ENCODE measurements around the gene SMAD5. TPM values are rescaled to one million over a fixed set of nuclear protein-coding genes. Genes with fewer than 3 reads are reported as not detected.

Gene SMAD5
- total RNA-seq, 1 donor from 2014 or later: 37.2 TPM

- ATAC-seq (ENCODE audit: poor library complexity) (no peak), DNase-seq (no peak)
Observed at GRCh38 chr5:136109453-136110135, 23.1 kb upstream of the SMAD5 start.

GRCh38 chr5:136113606-136114005, 19.0 kb upstream of the SMAD5 start:
- ATAC-seq (ENCODE audit: poor library complexity) (no peak), DNase-seq (no peak)
- intact Hi-C loops (cut with DNase I): no loop called here

More at GRCh38 chr5:136109453-136110135, 23.1 kb upstream of the SMAD5 start:
- intact Hi-C loops (cut with DNase I): no loop called here

GRCh38 chr5:136114414-136115125, 18.1 kb upstream of the SMAD5 start:
- intact Hi-C loops (cut with DNase I): no loop called here
- no peak for ATAC-seq (ENCODE audit: poor library complexity)
- no peak for DNase-seq

- no peak for DNase-seq
- intact Hi-C loops (cut with DNase I): no loop called here
- ATAC-seq (ENCODE audit: poor library complexity): no peak
Observed at GRCh38 chr5:136115183-136115865, 17.3 kb upstream of the SMAD5 start.

- no peak for DNase-seq
- intact Hi-C loops (cut with DNase I): no loop called here
- no peak for ATAC-seq (ENCODE audit: poor library complexity)
Observed at GRCh38 chr5:136120529-136120928, 12.1 kb upstream of the SMAD5 start.

- DNase-seq (no peak), ATAC-seq (ENCODE audit: poor library complexity) (no peak)
- intact Hi-C loops (cut with DNase I): no loop called here
Observed at GRCh38 chr5:136123236-136123768, 9.3 kb upstream of the SMAD5 start.

GRCh38 chr5:136127560-136127959, 5.1 kb upstream of the SMAD5 start:
- DNase-seq: no peak
- intact Hi-C loops (cut with DNase I): no loop called here
- no peak for ATAC-seq (ENCODE audit: poor library complexity)

GRCh38 chr5:136128481-136128880, 4.2 kb upstream of the SMAD5 start:
- no peak for ATAC-seq (ENCODE audit: poor library complexity)
- intact Hi-C loops (cut with DNase I): no loop called here
- no peak for DNase-seq

GRCh38 chr5:136129445-136129844, 3.2 kb upstream of the SMAD5 start:
- intact Hi-C loops (cut with DNase I): no loop called here
- ATAC-seq (ENCODE audit: poor library complexity) (no peak), DNase-seq (no peak)

GRCh38 chr5:136130581-136130980, 2.1 kb upstream of the SMAD5 start:
- ATAC-seq (ENCODE audit: poor library complexity): no peak
- DNase-seq: no peak
- intact Hi-C loops (cut with DNase I): loop anchor here (5.0 kb wide), 1 partner anchor 43 kb away; no protein-coding TSS in a partner anchor

- intact Hi-C loops (cut with DNase I): loop anchor here (5.0 kb wide), 1 partner anchor 45 kb away; no protein-coding TSS in a partner anchor
- DNase-seq (peak; percentile 44), ATAC-seq (ENCODE audit: poor library complexity) (peak; percentile 8)
Observed at GRCh38 chr5:136132087-136132486, 558 bp upstream of the SMAD5 start.

GRCh38 chr5:136133222-136133921, 727 bp downstream of the SMAD5 start:
- peak; percentile 59 for DNase-seq
- intact Hi-C loops (cut with DNase I): loop anchor here (5.0 kb wide), 1 partner anchor 46 kb away; no protein-coding TSS in a partner anchor
- ATAC-seq (ENCODE audit: poor library complexity): peak; percentile 43

- intact Hi-C loops (cut with DNase I): loop anchor here (5.0 kb wide), 1 partner anchor 47 kb away; no protein-coding TSS in a partner anchor
- ATAC-seq (ENCODE audit: poor library complexity) (no peak), DNase-seq (no peak)
Observed at GRCh38 chr5:136133922-136134379, 1.3 kb downstream of the SMAD5 start.

GRCh38 chr5:136134653-136135052, 2.0 kb downstream of the SMAD5 start:
- no peak for DNase-seq
- ATAC-seq (ENCODE audit: poor library complexity): no peak
- intact Hi-C loops (cut with DNase I): loop anchor here (5.0 kb wide), 1 partner anchor 47 kb away; no protein-coding TSS in a partner anchor

- intact Hi-C loops (cut with DNase I): no loop called here
- DNase-seq (no peak), ATAC-seq (ENCODE audit: poor library complexity) (no peak)
Observed at GRCh38 chr5:136135536-136135935, 2.9 kb downstream of the SMAD5 start.

GRCh38 chr5:136137497-136138220, 5.0 kb downstream of the SMAD5 start:
- no peak for DNase-seq
- no peak for ATAC-seq (ENCODE audit: poor library complexity)
- intact Hi-C loops (cut with DNase I): no loop called here

- no peak for ATAC-seq (ENCODE audit: poor library complexity)
- intact Hi-C loops (cut with DNase I): no loop called here
- no peak for DNase-seq
Observed at GRCh38 chr5:136141561-136141960, 8.9 kb downstream of the SMAD5 start.

- intact Hi-C loops (cut with DNase I): no loop called here
Observed at GRCh38 chr5:136143312-136143711, 10.7 kb downstream of the SMAD5 start.

More at GRCh38 chr5:136143312-136143711, 10.7 kb downstream of the SMAD5 start:
- no peak for DNase-seq
- ATAC-seq (ENCODE audit: poor library complexity): peak; percentile 13

Measured in Right ventricle myocardium superior (tissue), 1 donor.